Measurements from ENCODE around the gene BCL2L13.
"Not testable (repeated sequence)": the region's sequence is repeated elsewhere in the genome, so short reads cannot be mapped to it uniquely, and the experiment has no call there.

BCL2L13 gene

DNA sequence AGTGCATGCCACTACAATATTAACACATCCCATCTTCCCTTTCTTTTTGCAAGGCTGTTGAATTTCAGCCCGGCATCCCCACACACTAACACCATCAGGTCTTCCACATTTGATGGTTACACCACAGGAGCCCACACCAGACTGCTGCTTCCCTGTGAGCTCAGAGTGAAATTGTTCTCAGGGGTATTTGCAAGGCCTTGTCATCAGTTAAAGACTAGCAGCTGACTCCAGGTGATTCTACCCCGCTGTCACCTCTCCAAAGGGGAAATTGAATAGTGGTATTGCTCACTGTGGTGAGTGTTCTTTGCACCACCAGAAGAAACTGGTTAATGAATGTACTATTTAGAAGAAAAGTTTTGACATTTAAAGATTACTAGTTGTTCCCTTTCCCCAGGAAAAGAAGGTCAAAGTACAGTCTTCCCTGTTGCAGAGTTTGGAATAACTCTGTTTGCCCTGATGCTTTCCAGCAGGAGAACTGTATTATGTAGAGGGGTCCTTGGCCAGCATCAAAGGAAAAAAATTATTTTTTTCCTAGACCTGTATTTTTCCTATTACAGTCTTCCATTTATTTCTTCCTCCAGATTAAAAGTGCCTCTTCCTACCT, 93.8 kb downstream of the BCL2L13 start:
- DNase-seq: no peak

GRCh38 chr22:17733466-17733865, 94.9 kb downstream of the BCL2L13 start:
- DNase-seq: no peak

DNA sequence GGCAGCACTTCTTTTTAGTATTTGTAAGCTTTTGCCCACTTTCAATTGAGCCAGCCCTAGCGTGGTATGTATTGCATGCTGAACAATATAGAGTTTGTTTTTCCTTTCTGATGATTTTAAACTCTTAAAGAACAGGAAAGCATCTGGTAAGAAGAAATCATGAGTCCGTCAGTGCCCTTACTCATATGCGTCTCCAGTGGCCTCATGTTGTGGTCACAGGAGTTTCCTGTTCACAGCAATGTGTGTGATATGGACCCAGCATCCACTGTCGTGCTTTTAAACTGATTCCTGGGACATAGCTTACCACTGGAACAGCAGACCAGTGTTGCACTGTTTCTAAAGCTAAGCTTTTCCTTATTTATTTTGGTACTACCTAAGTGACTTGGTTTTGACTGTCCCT, 95.6 kb downstream of the BCL2L13 start:
- no peak for DNase-seq

DNA sequence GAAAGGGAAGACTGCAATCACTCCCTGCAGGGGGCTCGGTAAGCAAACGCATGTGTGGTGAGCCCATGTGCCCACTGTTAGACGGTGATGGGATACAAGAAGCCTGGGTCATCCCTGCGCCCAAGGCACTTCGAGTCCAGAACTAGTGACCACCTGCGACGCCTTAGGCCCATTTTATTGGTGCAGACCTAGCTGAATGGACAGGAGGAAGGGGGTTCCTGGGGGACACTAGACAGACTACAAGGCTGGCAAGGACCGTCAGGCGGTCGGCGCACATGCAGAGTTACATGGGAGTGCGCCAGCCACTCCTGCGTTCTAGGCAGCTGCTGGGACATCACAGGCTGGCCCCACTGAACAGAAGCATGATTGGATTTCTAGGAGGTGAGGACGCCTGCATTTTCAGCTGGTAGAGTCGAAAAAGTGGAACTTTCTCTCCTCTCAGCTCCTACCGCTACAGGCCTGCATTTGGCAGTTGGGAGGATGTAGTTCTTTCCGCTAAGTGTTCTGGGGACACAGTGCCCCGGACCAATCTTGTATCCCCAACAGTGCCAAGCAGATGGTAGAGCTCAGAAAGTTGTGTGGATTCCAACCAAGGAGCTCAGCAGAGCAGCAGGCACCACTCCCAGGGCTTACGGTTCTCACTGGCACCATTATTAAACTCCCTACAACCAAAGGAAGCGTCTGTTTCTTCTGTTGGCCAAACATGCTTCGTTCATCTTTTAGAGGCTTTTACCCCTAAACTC, 100.0 kb downstream of the BCL2L13 start:
- DNase-seq: no peak

DNA sequence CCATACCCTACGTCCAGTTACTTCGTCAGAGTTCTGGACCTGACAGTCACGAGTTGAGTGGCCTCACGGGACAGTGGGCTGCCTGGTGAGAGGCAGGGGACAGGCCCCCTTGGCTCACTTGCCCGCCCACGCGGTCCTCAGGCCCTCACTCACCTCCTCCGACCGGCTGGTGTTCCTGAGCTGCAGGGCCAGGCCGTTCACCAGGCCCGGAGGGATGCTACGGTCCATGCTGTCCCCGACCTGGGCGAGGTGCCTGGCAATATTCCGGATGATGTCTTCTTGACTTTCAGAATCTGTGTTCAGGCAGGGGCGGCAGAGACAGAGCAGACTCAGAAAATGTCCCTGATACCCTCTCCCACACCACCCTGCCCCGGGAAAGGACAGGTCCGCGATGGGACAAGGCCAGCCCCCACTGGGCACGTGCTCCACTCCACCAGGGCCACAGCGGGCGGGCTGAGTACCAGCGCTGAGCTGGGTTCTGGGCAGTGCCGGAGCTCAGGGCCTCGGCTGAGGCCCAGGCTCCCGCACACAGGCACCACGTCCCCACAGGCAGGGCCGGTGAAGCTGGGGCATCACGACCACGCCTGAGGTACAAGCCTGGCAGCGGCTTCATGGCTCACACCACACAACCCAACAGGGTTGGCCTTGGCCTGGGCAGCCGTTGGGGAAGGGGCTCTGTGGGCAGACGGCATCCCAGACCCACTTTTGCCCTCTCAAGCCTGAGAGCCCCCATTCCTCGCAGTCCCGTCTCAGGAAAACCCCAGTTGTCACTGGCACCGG, 100.8 kb downstream of the BCL2L13 start:
- DNase-seq: no peak

DNA sequence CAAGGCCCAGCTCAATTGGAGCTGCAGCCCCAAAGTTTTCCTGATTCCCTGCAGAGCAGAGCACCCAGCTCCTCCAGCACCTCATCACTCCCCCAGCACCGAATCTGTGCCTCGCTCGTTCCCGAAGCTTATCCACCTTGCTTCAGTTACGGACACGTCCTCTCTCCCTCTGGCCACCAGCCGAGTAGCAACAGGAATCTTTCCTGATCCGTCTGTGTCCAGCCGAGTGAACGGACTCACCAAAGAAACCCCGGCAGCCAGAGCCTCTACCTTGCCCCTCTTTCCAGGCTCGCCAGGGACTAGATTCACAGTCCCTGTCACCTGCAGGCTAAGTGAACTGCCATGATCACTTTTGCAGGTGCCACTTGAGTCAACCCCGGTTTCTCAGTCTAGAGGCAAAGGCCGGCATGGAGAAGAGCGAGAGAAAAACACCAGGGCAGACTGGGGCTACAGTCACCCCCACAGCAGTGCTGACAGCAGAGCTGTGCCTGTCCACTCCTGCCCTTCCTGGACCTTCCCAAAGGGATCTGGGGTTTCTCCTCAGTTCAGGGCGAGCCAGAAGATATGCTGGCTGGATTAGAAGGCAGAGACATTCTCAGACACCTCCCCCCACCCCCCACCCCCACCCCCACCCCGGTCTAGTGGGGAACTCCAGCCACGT, 103.4 kb downstream of the BCL2L13 start:
- no peak for DNase-seq

DNA sequence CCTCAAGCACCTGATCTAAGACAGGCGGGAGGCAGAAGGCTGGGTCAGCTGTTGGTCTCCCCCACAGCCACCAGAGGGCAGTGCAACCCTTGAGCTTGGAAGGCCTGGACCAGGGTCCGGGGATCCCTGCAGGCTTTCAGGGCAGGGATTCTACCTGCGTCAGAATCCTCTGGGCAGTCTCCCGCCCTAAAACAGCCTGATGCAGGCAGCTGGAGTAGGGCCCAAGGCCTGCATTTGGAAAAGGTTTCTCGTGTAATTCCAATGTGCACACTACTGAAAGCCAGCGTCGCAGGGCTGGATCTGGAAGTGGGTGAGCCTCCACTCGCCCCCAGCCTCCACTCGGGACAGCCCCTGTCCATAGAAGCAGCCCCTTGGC, 104.0 kb downstream of the BCL2L13 start:
- DNase-seq: peak; percentile 81

- no peak for DNase-seq
These were observed 105.3 kb downstream of the BCL2L13 start for GRCh38 chr22:17743661-17744411.

- no peak for DNase-seq
These were observed 105.9 kb downstream of the BCL2L13 start for GRCh38 chr22:17744430-17744829.

DNA sequence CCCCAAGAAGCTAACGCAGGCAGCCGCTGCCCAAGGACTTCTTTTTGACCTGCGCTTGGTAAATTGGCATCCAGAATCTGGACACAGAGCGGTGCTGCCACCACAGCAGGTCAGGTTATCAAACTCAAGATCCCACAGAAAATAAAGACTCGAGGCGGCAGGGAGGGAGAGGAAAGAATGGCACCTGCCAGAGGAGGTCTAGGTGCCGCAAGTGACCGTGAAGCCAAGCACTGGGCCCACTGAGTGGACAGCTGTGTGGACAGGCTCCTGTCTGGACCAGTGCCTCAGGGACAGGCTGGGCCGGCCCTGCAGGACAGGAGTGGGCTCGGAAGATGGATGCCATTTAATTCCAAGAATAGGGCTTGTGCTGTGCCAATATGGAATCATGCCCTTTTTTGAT, 108.4 kb downstream of the BCL2L13 start:
- no peak for DNase-seq

GRCh38 chr22:17748555-17749353, 110.2 kb downstream of the BCL2L13 start:
- DNase-seq: no peak

- no peak for DNase-seq
These were observed 111.2 kb downstream of the BCL2L13 start for GRCh38 chr22:17749605-17750395.

- no peak for DNase-seq
These were observed 113.0 kb downstream of the BCL2L13 start for GRCh38 chr22:17751596-17751995.

- no peak for DNase-seq
These were observed 114.9 kb downstream of the BCL2L13 start for GRCh38 chr22:17753401-17753989.

- DNase-seq: no peak
These were observed 115.8 kb downstream of the BCL2L13 start for GRCh38 chr22:17754233-17754925.

GRCh38 chr22:17761138-17761488, 122.6 kb downstream of the BCL2L13 start:
- no peak for DNase-seq

GRCh38 chr22:17763442-17763841, 124.9 kb downstream of the BCL2L13 start:
- not testable (repeated sequence) for DNase-seq

DNA sequence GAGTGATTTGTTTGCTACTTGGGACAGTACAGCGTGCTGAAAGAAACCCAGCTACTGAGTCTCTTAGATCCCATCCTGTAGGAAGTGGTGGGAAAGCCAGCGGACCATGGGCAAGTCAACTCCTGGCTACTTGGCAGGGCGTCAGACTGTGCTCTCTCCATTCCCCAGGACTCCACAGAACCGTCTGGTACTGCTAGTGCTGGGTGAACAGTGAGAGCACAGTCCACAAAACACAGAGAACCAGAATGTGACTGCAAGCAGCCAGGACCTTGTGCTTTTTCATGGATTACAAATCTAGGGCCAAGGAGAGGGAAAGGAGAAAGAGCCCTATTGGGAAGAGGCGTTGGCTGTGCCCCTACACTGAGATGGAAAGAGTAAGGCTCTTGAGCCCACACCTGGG, 125.5 kb downstream of the BCL2L13 start:
- DNase-seq: no peak

GRCh38 chr22:17764852-17765251, 126.3 kb downstream of the BCL2L13 start:
- not testable (repeated sequence) for DNase-seq
